ENCODE measurements around the gene CDH4. TPM values are rescaled to one million over a fixed set of nuclear protein-coding genes. Genes with fewer than 3 reads are reported as not detected.

The CDH4 gene
- total RNA-seq, 1 donor from 2014 or later = 2.9 TPM

GRCh38 chr20:61761453-61762166 is 509.5 kb downstream of the CDH4 start:
- Mint-ChIP-seq H3K4me1 (peaks cover 5% of the 10 kb centered on the region), H3K27ac (no peak overlapping the region), H3K27me3 (ENCODE audit: insufficient read depth, low read depth) (peaks cover 6% of the 10 kb centered on the region), H3K9me3 (no peaks in the 10 kb centered on the region), H3K4me3 (no peak overlapping the region), H3K36me3 (no peaks in the 10 kb centered on the region)
- Histone ChIP-seq H3K79me2 (ENCODE audit: low read depth) (no peaks in the 10 kb centered on the region), H3K9me3 (ENCODE audit: low read depth) (no peaks in the 10 kb centered on the region), H4K20me1 (ENCODE audit: low read depth) (no peaks in the 10 kb centered on the region), H3K27ac (no peak overlapping the region), H2AFZ (replicated peaks) (no peak overlapping the region), H3K4me1 (no peaks in the 10 kb centered on the region), H3F3A (ENCODE audit: low read depth) (no peaks in the 10 kb centered on the region), H3K27me3 (peaks cover 9% of the 10 kb centered on the region), H3K9ac (no peak overlapping the region), H3K36me3 (no peaks in the 10 kb centered on the region), H3K4me2 (no peak overlapping the region), H3K4me3 (no peak overlapping the region)
- TF ChIP-seq, protein P1, sequence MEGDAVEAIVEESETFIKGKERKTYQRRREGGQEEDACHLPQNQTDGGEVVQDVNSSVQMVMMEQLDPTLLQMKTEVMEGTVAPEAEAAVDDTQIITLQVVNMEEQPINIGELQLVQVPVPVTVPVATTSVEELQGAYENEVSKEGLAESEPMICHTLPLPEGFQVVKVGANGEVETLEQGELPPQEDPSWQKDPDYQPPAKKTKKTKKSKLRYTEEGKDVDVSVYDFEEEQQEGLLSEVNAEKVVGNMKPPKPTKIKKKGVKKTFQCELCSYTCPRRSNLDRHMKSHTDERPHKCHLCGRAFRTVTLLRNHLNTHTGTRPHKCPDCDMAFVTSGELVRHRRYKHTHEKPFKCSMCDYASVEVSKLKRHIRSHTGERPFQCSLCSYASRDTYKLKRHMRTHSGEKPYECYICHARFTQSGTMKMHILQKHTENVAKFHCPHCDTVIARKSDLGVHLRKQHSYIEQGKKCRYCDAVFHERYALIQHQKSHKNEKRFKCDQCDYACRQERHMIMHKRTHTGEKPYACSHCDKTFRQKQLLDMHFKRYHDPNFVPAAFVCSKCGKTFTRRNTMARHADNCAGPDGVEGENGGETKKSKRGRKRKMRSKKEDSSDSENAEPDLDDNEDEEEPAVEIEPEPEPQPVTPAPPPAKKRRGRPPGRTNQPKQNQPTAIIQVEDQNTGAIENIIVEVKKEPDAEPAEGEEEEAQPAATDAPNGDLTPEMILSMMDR (IDR thresholded peaks at IDR 0.05) = no peak
- TF ChIP-seq EZH2 (IDR thresholded peaks at IDR 0.05) (no peak), EZH2phosphoT487 (IDR thresholded peaks at IDR 0.05) (no peak)
- DNase-seq (ENCODE audit: low spot score) = no peak

- H3K9me3 Mint-ChIP-seq = no peaks in the 10 kb centered on the region
- no peak overlapping the region for H2AFZ ChIP-seq (replicated peaks)
These were observed 510.2 kb downstream of the CDH4 start for GRCh38 chr20:61762167-61762710.

GRCh38 chr20:61762886-61763739 is 511.1 kb downstream of the CDH4 start:
- Mint-ChIP-seq H3K4me3 (no peak overlapping the region), H3K4me1 (peaks cover 5% of the 10 kb centered on the region), H3K36me3 (no peaks in the 10 kb centered on the region), H3K27me3 (ENCODE audit: insufficient read depth, low read depth) (peaks cover 2% of the 10 kb centered on the region), H3K9me3 (no peaks in the 10 kb centered on the region), H3K27ac (no peak overlapping the region)
- TF ChIP-seq, protein P1 (IDR thresholded peaks at IDR 0.05) = no peak
- H2AFZ ChIP-seq (replicated peaks) = no peak overlapping the region
- H4K20me1 ChIP-seq (ENCODE audit: low read depth) = no peaks in the 10 kb centered on the region
- no peak overlapping the region for H3K4me2 ChIP-seq
- H3K36me3 ChIP-seq = no peaks in the 10 kb centered on the region
- no peaks in the 10 kb centered on the region for H3K4me1 ChIP-seq
- H3K9ac ChIP-seq = no peak overlapping the region
- H3K9me3 ChIP-seq (ENCODE audit: low read depth) = no peaks in the 10 kb centered on the region
- no peak for DNase-seq (ENCODE audit: low spot score)
- no peaks in the 10 kb centered on the region for H3F3A ChIP-seq (ENCODE audit: low read depth)
- H3K4me3 ChIP-seq = no peak overlapping the region
- H3K27me3 ChIP-seq = peaks cover 9% of the 10 kb centered on the region
- no peak overlapping the region for H3K27ac ChIP-seq
- no peaks in the 10 kb centered on the region for H3K79me2 ChIP-seq (ENCODE audit: low read depth)

More at GRCh38 chr20:61762167-61762710, 510.2 kb downstream of the CDH4 start:
- Histone ChIP-seq H3K9me3 (ENCODE audit: low read depth) (no peaks in the 10 kb centered on the region), H3K4me3 (no peak overlapping the region), H3K4me2 (no peak overlapping the region), H3K27ac (no peak overlapping the region), H3K9ac (no peak overlapping the region), H3K27me3 (peaks cover 9% of the 10 kb centered on the region), H3K36me3 (no peaks in the 10 kb centered on the region), H3K4me1 (no peaks in the 10 kb centered on the region), H4K20me1 (ENCODE audit: low read depth) (no peaks in the 10 kb centered on the region), H3K79me2 (ENCODE audit: low read depth) (no peaks in the 10 kb centered on the region), H3F3A (ENCODE audit: low read depth) (no peaks in the 10 kb centered on the region)
- no peak overlapping the region for H3K27ac Mint-ChIP-seq
- no peak for DNase-seq (ENCODE audit: low spot score)
- no peak overlapping the region for H3K4me3 Mint-ChIP-seq
- peaks cover 5% of the 10 kb centered on the region for H3K4me1 Mint-ChIP-seq
- peaks cover 4% of the 10 kb centered on the region for H3K27me3 Mint-ChIP-seq (ENCODE audit: insufficient read depth, low read depth)
- no peak for TF ChIP-seq EZH2 (IDR thresholded peaks at IDR 0.05)
- TF ChIP-seq, protein P1 (IDR thresholded peaks at IDR 0.05) = no peak
- no peak for TF ChIP-seq EZH2phosphoT487 (IDR thresholded peaks at IDR 0.05)
- H3K36me3 Mint-ChIP-seq = no peaks in the 10 kb centered on the region

Data from neural progenitor cell (in vitro differentiated cells).